Measurements from ENCODE around the gene UQCRQ.

- TF ChIP-seq RXRA (IDR thresholded peaks at IDR 0.05): no peak
- no peak for TF ChIP-seq MAX (IDR thresholded peaks at IDR 0.05)
- no peak for TF ChIP-seq CTCF (IDR thresholded peaks at IDR 0.05; ENCODE audit: low read depth, low read length, missing input control)
- TF ChIP-seq REST (IDR thresholded peaks at IDR 0.05): no peak
- no peak for TF ChIP-seq TAF1 (conservative IDR thresholded peaks at IDR 0.05)
- no peak for TF ChIP-seq YY1 (IDR thresholded peaks at IDR 0.05)
- TF ChIP-seq SP1 (IDR thresholded peaks at IDR 0.05): no peak
- no peak for TF ChIP-seq JUND (IDR thresholded peaks at IDR 0.05)
- TF ChIP-seq GABPA (IDR thresholded peaks at IDR 0.05 in 1 of 2, conservative IDR thresholded peaks at IDR 0.05 in 1 of 2): no peak
- TF ChIP-seq RAD21 (IDR thresholded peaks at IDR 0.05): no peak
- TF ChIP-seq ZBTB33 (IDR thresholded peaks at IDR 0.05): no peak
- TF ChIP-seq ATF3 (IDR thresholded peaks at IDR 0.05): no peak
- no peak for TF ChIP-seq EGR1 (IDR thresholded peaks at IDR 0.05; ENCODE audit: low read depth in 2 of 2)
- TF ChIP-seq FOXA2 (IDR thresholded peaks at IDR 0.05): no peak
Observed at GRCh38 chr5:132834057-132834456, 32.4 kb upstream of the UQCRQ start.
